Measurements from ENCODE around the gene OPA1.

The OPA1 gene

GRCh38 chr3:193677734-193678133 is 84.7 kb downstream of the OPA1 start:
- H3K4me3 ChIP-seq (ENCODE audit: low read depth, low read length): no peak overlapping the region
- no peak for DNase-seq (ENCODE audit: low read depth)
- no peak for TF ChIP-seq CTCF (conservative IDR thresholded peaks at IDR 0.05; ENCODE audit: low read depth, low read length)

GRCh38 chr3:193680220-193680619 is 87.2 kb downstream of the OPA1 start:
- no peak overlapping the region for H3K4me3 ChIP-seq (ENCODE audit: low read depth, low read length)
- DNase-seq (ENCODE audit: low read depth): peak; percentile 42
- TF ChIP-seq CTCF (conservative IDR thresholded peaks at IDR 0.05; ENCODE audit: low read depth, low read length): no peak

DNA sequence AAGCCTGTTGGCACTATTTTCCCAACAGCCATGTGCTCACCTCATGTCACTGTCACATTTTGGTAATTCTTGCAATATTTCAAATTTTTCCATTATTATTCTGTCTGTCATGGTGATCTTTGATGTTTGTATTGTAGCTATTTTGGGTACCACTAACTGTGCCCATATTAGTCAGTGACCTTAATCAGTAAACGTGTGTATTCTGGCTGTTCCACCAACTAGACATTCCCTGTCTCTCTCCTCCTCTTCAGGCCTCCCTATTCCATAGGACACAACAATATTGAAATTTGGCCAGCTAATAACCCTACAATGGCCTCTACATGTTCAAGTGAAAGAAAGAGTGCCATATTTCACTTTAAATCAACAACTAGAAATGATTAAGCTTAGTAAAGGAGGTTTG is 88.6 kb downstream of the OPA1 start:
- no peak overlapping the region for H3K4me3 ChIP-seq (ENCODE audit: low read depth, low read length)
- no peak for TF ChIP-seq CTCF (conservative IDR thresholded peaks at IDR 0.05; ENCODE audit: low read depth, low read length)
- DNase-seq (ENCODE audit: low read depth): no peak

DNA sequence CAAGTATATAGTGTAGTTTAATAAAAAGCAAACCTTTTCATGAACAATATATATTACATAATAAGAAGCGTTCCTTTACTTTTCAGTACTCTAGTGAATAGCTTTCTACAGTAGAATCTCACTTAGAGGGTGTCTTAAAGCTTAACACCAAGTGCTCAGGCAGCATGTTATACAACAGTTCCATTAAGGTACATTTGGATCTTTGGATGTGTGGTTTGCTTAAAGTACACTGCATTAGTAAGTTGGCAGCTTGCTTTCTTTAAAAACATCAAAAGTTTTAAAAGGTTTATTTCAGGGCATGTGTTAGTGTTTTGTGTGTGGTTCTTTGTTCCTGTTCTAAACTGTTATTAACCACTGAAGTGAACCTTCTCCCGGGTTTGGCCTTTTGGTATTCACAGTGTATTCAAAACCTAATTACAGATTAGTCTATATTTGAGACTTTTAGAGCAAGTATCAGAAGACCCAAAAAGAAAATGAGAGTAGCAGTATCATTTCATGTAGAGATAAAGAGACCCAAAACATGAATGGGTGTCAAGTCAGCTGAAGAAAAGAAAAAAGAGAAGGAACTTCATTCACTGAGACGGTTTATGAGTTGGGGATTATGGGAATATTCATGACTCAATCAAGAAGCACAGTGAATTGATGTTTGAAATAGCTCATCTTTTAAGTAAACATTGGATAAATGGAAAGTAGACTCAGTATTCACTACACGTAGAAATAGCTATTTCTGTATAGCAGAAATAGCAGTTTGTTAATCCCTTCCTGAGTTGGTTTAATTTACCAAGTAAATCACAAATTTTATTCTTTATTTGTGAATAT is 93.9 kb downstream of the OPA1 start:
- no peak for TF ChIP-seq CTCF (conservative IDR thresholded peaks at IDR 0.05; ENCODE audit: low read depth, low read length)
- no peak overlapping the region for H3K4me3 ChIP-seq (ENCODE audit: low read depth, low read length)
- no peak for DNase-seq (ENCODE audit: low read depth)

- DNase-seq (ENCODE audit: low read depth): no peak
- H3K4me3 ChIP-seq (ENCODE audit: low read depth, low read length): no peak overlapping the region
- no peak for TF ChIP-seq CTCF (conservative IDR thresholded peaks at IDR 0.05; ENCODE audit: low read depth, low read length)
Measured at GRCh38 chr3:193688834-193689714, 96.1 kb downstream of the OPA1 start.

DNA sequence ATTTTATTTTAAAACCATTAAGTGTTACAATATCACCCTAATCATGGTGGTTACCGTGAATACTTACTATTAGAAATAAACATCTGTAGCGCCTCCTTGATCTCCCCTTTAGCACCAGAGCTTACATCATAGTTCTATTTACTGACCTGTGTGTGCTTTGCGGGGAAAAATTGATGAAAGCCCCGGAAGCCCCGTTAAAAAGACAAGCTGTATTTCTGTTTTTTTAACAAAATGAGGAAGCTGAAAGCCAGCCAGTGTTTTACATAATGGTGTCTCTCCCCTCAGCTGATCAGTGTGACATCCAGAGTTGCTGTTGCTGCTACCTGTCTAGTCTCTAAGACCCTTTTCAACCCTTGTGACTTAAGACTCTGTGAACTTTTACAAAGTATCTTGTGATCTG is 100.8 kb downstream of the OPA1 start:
- DNase-seq (ENCODE audit: low read depth): no peak
- TF ChIP-seq CTCF (conservative IDR thresholded peaks at IDR 0.05; ENCODE audit: low read depth, low read length): no peak

More for the DNA sequence above, 100.8 kb downstream of the OPA1 start:
- H3K4me3 ChIP-seq (ENCODE audit: low read depth, low read length): no peak overlapping the region

All from choroid plexus epithelial cell (primary cell).